Measurements from ENCODE around the gene EXOC3.

Gene EXOC3

DNA sequence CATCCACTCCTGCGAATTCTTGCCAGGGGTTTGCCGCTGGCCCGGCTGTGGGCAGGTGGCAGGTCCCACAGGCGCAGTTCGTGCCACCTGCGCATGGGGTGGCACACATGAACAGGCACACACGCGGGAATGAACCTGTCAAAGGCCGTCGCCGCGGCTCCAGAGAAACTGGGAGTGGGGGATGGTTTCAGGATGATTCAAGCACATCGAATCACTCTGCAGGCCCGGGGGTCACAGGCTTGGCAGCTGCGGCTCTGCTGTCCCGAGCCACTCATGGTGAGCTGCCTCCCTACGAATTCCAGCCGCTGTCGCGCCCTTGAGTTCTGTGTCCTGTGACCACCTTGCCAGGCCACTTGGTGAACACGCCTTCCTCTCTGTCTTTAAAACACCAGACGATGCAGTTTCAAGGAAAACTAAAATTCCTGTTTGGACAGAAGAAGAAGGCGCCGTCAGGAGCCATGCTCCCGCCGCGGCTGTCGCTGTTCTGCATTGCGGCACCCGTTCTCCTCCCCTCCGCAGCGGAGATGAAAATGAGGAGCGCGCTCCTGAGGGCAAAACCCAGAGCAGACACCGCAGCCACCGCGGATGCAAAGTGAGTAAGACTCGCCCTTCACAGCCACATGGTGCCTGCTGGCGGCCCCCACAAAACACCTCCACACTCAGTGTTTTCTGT lies 15.4 kb upstream of the EXOC3 start:
- Histone ChIP-seq H3K9me3 (ENCODE audit: control insufficient read depth, insufficient read depth, low read length) (no peaks in the 10 kb centered on the region), H3K4me1 (ENCODE audit: insufficient read depth, low read length) (0 out of 2 replicates have a peak, but pooled peaks cover 4% of the 10 kb centered on the region), H3K36me3 (ENCODE audit: insufficient read depth, low read length) (no peaks in the 10 kb centered on the region), H3K9ac (ENCODE audit: low read depth, low read length) (no peak overlapping the region)

DNA sequence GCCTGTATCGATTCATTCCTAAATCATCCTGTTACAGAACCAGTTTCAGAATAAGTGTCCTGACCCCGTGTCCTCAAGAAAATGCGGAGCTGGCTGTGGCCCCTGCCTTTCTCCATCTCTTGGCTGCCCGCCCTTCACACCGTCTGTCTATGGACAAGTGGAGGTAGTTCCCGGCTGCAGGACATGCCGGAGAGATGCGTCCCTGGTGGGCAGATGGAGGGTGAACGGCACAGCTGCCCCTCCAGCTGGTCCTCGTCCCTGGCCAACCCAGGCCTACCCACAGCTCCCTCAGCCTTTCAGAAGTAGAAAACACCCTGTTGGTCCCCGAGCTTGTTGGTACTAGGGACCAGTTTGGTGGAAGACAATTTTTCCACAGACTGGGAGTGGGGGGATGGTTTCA lies 14.8 kb upstream of the EXOC3 start:
- no peaks in the 10 kb centered on the region for H3K36me3 ChIP-seq (ENCODE audit: insufficient read depth, low read length)
- H3K9me3 ChIP-seq (ENCODE audit: control insufficient read depth, insufficient read depth, low read length), result no peaks in the 10 kb centered on the region
- 0 out of 2 replicates have a peak, but pooled peaks cover 4% of the 10 kb centered on the region for H3K4me1 ChIP-seq (ENCODE audit: insufficient read depth, low read length)
- no peak overlapping the region for H3K9ac ChIP-seq (ENCODE audit: low read depth, low read length)

DNA sequence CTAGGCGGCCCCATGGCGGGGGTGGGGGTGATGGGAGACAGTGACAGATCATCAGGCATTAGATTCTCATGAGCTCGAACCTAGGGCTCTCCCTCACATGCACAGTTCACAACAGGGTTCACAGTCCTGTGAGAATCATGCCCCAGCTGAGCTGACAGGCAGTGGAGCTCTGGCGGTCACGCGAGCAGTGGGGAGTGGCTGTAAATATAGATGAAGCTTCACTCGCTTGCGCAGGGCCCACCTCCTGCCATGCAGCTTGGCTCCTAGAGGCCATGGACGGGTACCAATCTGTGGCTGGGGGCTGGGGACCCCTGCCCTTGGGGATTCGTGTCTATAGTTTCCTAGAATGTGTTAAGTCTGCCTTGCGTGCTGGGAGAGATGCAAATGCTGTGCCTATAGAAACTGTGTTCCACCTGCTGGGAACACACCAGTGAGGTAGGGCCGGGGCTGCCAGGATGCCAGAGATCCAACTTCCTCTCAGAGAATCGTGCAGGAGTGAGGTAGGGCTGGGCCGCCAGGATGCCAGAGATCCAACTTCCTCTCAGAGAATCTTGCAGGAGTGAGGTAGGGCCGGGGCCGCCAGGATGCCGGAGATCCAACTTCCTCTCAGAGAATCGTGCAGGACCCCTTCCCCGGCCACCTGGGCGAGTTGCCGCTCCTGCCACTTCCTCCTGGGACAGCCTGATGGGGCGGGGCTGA lies 14.1 kb upstream of the EXOC3 start:
- no peak overlapping the region for H3K9ac ChIP-seq (ENCODE audit: low read depth, low read length)
- no peaks in the 10 kb centered on the region for H3K9me3 ChIP-seq (ENCODE audit: control insufficient read depth, insufficient read depth, low read length)
- H3K4me1 ChIP-seq (ENCODE audit: insufficient read depth, low read length), result 0 out of 2 replicates have a peak, but pooled peaks cover 4% of the 10 kb centered on the region
- H3K36me3 ChIP-seq (ENCODE audit: insufficient read depth, low read length), result no peaks in the 10 kb centered on the region

DNA sequence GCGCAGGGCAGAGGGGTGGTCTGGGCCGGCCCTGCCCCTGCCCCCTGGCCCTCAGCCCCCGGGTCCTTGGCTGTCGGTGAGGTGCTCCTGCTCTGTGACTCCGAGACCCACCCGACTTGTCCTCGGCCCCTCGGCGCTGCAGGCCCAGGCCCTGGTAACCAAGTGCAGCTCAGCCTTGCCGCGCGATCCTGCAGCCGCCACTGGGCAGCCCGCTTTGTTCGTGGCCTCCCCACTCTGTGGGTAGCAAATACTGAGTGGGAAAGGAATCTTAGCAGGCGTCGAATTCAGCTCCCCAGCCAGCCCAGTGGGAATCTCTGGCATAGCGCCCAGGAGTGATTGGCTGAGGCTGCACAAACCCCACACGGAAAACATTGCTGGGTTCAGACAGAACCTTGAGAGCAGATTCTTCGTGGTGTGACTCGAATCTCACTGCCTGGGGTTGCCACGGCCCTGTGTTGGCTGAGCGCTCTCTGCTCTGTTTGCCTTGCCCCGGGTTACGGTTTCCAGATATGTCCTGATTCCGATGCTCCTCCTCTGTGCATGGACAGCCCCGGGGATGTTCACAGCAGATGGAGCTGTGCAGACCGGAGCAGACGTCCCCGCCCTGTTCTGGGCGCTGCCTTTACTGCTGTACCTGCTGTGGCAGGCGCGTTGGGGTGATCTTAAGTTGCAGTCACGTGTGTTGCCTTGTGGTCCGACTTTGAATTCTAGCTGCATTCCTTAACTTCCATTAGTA lies 13.4 kb upstream of the EXOC3 start:
- Histone ChIP-seq H3K9ac (ENCODE audit: low read depth, low read length) (no peak overlapping the region), H3K4me1 (ENCODE audit: insufficient read depth, low read length) (0 out of 2 replicates have a peak, but pooled peaks cover 1% of the 10 kb centered on the region), H3K36me3 (ENCODE audit: insufficient read depth, low read length) (no peaks in the 10 kb centered on the region), H3K9me3 (ENCODE audit: control insufficient read depth, insufficient read depth, low read length) (no peaks in the 10 kb centered on the region)

DNA sequence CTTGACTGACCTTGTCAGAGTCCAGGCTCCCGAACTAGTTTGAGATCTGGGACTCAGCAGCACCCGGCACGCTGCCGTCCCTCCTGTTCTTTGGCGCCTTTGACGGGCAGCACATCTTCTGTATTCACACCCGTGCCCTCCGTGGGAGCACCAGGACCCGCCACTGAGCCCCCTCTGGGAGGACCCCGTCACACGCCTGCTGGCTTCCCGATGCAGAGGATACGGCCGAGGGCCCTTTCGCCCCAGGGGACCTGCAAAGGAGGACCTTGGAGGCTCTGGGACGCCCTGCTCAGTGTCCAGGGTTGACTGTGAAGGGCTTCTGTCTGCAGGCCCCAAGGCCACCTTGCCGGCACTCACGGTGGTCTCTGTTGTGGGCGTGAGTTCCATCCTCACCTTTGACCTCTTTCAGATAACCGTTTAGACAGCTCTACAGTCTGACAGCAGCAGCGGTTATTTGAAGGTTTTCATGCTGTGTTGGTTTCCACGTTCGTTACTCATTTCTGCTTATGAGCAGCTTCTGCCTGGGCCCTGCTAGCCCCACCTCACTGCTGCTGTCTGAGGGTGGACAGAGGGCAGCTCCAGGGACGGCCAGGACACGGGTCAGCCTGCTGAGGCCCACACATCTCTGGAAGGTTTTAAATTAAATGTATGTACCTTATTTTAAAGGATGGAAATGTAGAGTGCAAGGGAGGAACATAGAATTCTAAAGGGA lies 12.6 kb upstream of the EXOC3 start:
- H3K36me3 ChIP-seq (ENCODE audit: insufficient read depth, low read length), result no peaks in the 10 kb centered on the region
- H3K9ac ChIP-seq (ENCODE audit: low read depth, low read length), result no peak overlapping the region
- H3K4me1 ChIP-seq (ENCODE audit: insufficient read depth, low read length), result no peaks in the 10 kb centered on the region
- H3K9me3 ChIP-seq (ENCODE audit: control insufficient read depth, insufficient read depth, low read length), result no peaks in the 10 kb centered on the region

DNA sequence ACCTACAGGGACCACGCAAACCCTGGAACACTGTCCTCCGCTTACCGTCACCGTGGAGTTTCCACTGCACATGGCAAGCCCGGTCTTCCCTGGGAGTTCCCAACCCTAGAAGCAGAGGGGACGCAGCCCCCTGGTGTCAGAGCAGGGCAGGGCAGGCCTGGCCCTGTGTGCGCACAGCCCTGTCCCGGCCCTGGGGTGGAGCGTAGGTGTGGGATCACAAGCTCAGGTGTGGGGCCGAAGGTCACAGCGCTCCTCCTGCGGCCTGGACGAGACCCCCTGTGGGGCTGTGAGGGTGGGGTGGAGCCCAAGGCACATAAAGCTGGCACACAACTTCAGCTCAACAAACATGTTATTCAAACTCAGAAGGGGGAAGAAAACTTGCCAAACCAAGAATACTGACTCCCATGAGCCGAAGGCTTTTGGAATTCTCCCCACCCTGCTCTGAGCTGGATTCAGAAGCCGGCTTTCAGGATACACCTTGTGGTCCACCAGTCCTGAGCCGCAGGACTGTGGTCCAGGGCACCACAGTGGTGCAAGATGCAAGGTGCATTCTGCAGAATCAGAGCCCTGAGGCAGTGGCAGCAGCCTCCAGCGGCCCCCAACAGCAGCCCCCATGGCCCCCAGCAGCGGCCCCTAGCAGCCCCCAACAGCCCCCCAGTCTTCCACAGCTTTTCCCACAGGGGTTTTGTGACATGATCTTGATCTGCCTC lies 11.8 kb upstream of the EXOC3 start:
- Histone ChIP-seq H3K9ac (ENCODE audit: low read depth, low read length) (no peak overlapping the region), H3K36me3 (ENCODE audit: insufficient read depth, low read length) (no peaks in the 10 kb centered on the region), H3K4me1 (ENCODE audit: insufficient read depth, low read length) (no peaks in the 10 kb centered on the region), H3K9me3 (ENCODE audit: control insufficient read depth, insufficient read depth, low read length) (no peaks in the 10 kb centered on the region)

DNA sequence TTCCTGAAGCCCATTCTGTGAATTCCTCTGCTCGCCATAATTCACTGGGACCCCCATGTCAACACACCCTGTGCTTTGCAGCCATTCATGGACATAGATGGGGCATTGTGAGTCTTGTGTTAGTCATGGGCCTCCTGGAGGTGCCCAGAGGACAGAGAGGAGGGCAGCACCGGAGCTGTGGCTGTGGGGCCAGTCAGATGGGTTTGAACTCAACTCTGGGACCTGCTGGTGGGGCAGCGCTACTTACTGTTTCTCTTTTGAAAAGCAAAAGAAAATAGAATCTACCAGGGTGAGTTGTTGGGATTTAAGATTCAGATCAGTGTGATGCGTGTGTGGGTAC lies 11.3 kb upstream of the EXOC3 start:
- Histone ChIP-seq H3K36me3 (ENCODE audit: insufficient read depth, low read length) (no peaks in the 10 kb centered on the region), H3K9ac (ENCODE audit: low read depth, low read length) (no peak overlapping the region), H3K4me1 (ENCODE audit: insufficient read depth, low read length) (no peaks in the 10 kb centered on the region), H3K9me3 (ENCODE audit: control insufficient read depth, insufficient read depth, low read length) (no peaks in the 10 kb centered on the region)

DNA sequence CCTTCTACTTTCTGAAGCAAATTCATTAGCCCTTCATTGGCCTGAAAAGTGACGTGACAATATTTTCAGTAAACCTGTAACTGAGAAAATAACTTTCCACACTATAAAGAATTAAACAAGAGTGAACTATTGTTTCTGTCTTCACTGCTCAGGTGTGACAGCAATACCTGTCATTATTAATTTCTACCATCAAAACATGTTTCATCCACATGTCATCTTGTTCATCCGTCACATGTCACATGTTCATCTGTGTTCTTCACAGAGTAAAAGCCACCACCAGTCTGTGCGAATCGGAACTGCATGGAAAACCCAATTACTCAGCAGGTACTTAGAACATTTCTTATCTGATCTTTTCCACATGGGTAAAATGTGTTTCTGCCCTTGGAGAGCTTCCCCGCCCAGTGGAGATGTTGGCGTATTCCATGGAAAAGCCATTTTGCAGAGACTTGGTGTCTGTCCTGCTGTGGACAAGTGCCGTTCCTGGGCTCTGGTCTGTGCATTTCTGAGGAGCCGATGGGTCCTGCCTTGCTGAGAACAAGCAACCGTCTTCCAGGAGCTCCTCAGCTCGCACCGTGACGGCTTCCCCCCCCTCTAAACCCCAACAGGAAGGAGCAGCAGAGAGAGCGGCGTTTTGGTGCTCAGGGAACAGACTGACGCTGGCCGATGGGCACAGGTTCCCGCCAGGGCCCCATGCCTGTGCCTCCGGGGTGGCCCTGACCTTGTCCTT lies 10.6 kb upstream of the EXOC3 start:
- no peaks in the 10 kb centered on the region for H3K9me3 ChIP-seq (ENCODE audit: control insufficient read depth, insufficient read depth, low read length)
- no peaks in the 10 kb centered on the region for H3K4me1 ChIP-seq (ENCODE audit: insufficient read depth, low read length)
- H3K9ac ChIP-seq (ENCODE audit: low read depth, low read length), result no peak overlapping the region
- no peaks in the 10 kb centered on the region for H3K36me3 ChIP-seq (ENCODE audit: insufficient read depth, low read length)

DNA sequence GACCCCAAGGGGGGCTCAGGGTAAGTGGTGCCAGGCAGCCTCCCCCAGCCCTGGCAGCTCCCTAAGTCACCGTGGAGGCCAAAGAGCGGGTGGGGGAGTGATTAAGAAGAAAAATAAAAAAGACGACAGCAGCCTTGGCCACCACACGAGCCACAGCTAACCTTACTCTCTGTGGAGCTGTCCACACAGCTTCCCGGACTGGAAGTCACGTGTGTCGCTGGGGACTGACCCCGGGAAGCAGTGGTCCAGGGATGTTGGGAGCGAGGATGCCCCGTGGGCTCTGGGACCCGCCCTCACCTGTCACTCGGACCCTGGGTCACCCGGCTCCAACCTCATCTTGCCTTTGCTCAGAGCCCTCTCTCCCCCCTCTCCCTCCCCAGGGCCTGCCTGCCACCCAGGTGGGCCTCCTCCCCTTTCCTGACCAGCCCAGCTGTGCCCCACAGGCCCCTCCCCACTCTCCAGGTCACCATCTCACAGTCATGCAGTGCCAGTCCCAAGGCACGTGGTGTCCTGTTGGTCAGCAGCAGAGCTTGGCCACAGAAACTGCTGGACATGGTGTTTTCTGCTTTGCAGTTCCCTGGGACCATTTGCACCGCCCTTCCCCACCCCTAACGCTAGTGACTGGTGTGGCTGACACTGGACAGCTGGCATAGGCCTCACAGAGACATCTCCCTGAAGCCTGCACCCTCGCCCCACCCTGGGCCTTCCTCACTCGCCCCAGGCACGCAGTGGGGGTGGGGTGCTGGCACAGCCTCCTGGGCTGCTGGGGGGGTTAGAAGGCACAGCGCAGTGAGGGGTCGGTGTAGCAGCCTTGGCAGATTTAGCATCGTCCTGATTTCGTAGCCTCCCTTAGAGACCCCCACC lies 9.8 kb upstream of the EXOC3 start:
- no peaks in the 10 kb centered on the region for H3K36me3 ChIP-seq (ENCODE audit: insufficient read depth, low read length)
- no peaks in the 10 kb centered on the region for H3K9me3 ChIP-seq (ENCODE audit: control insufficient read depth, insufficient read depth, low read length)
- H3K9ac ChIP-seq (ENCODE audit: low read depth, low read length), result no peak overlapping the region
- H3K4me1 ChIP-seq (ENCODE audit: insufficient read depth, low read length), result no peaks in the 10 kb centered on the region

DNA sequence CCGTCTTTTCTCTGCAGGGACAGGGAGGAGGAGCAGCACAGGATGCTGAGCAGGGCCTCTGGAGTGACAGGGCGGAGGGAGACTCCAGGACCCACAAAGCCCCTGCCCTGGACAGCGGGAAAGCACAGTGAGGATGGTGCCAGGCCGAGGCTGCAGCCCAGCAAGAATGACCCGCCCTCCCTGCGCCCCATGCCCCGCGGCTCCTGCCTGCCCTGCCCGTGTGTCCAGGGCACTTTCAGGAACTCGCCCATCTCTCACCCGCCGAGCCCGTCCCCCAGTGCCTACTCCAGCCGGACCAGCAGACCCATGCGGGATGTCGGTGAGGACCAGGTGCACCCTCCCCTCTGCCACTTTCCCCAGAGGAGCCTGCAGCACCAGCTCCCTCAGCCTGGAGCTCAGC lies 9.1 kb upstream of the EXOC3 start:
- H3K9me3 ChIP-seq (ENCODE audit: control insufficient read depth, insufficient read depth, low read length), result no peaks in the 10 kb centered on the region
- no peaks in the 10 kb centered on the region for H3K36me3 ChIP-seq (ENCODE audit: insufficient read depth, low read length)
- no peaks in the 10 kb centered on the region for H3K4me1 ChIP-seq (ENCODE audit: insufficient read depth, low read length)
- H3K9ac ChIP-seq (ENCODE audit: low read depth, low read length), result no peak overlapping the region

DNA sequence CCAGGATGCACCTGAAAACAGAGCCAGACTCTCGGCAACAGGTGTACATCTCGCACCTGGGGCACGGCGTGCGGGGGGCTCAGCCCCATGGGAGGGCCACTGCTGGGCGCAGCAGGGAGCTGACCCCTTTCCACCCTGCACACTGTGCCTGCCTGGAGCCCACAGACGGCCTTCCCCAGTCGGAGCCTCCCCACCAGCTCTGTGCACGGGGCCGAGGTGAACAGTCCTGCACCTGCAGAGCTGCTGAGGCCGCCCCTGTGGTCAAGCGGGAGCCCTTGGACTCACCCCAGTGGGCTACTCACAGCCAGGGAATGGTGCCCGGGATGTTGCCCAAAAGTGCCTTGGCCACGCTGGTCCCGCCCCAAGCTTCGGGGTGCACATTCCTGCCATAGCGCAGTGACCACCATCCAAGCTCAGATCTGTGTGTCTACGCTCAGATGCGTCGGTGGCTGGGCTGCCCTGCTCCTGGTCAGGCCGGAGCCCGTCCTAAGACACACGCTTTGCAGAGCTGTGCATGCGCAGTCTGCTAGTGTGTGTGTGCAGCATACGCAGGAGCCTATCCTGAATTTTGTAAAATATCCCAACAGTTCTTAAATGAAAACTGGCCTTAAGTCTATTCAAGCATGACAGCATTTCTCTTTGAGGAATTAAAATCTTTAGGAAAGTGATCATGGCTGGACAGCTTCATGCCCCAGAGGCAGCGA lies 8.4 kb upstream of the EXOC3 start:
- H3K9me3 ChIP-seq (ENCODE audit: control insufficient read depth, insufficient read depth, low read length), result no peaks in the 10 kb centered on the region
- H3K4me1 ChIP-seq (ENCODE audit: insufficient read depth, low read length), result no peaks in the 10 kb centered on the region
- no peak overlapping the region for H3K9ac ChIP-seq (ENCODE audit: low read depth, low read length)
- no peaks in the 10 kb centered on the region for H3K36me3 ChIP-seq (ENCODE audit: insufficient read depth, low read length)

DNA sequence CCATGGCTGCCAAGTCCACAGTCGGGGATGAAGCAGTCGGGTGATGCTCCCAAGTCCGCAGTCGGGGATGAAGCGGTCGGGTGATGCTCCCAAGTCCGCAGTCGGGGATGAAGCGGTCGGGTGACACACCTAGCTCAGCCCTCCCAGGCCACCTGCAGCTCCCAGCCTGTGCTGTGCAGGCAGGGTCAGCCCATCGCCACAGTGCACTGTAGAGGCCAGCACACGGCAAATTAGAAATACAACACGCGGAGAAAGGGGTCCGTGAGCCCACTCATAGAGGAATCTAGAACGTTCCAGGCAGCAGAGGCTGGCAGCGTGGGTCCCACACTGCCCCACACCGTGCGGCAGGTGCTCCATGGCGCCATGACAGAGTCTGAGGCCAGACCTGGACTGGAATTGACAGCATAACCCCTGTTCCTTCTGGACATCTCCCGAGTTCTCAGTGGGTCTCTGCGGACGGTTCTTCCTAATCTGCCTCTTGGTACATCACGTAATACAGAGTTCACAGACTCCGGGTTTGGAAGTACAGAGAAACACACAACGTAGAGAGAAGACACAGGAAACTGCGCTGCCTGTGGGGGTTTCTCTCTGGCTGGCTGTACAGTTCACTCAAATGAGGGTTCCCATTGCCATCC lies 7.7 kb upstream of the EXOC3 start:
- Histone ChIP-seq H3K36me3 (ENCODE audit: insufficient read depth, low read length) (no peaks in the 10 kb centered on the region), H3K9ac (ENCODE audit: low read depth, low read length) (no peak overlapping the region), H3K9me3 (ENCODE audit: control insufficient read depth, insufficient read depth, low read length) (no peaks in the 10 kb centered on the region), H3K4me1 (ENCODE audit: insufficient read depth, low read length) (no peaks in the 10 kb centered on the region)
